T-cell (primary cell): ENCODE results near the gene SLC9A1. TPM values are rescaled to one million over a fixed set of nuclear protein-coding genes. Genes with fewer than 3 reads are reported as not detected.
A peak's percentile ranks its signal among the peaks of the same experiment; 100 is the strongest.

Source experiments
- ATAC-seq, 4 experiments: fragments of 200-7000 bp in 3 of 4; fragments of 150-1000 bp in 1 of 4; cut with Tn5 transposase; replicated peaks in 1 of 4; 1 replicate in 3 of 4; 2 replicates in 1 of 4; pipeline ENCODE4 v1.10.0; 2021; ENCODE audit warnings: moderate library complexity in 3 of 4, mild to moderate bottlenecking in 2 of 4, moderate number of reproducible peaks in 1 of 4
- CTCF ChIA-PET, 2 donors: fragments of 300-600 bp; sonication (Branson Sonifier 250); formaldehyde crosslinking; loops; one replicate each; lab custom pipeline; 2022; ENCODE audit warnings: antibody characterized with exemption in 2 of 2; lab: Charles Lee
- POLR2A ChIA-PET, 2 donors: fragments of 300-600 bp; sonication (Branson Sonifier 250); formaldehyde crosslinking; loops; one replicate each; lab custom pipeline; 2022; ENCODE audit warnings: antibody characterized with exemption in 2 of 2; lab: Charles Lee
- DNase-seq, 35 experiments: peaks; one replicate each; pipeline versions ENCODE4 v3.0.0 to v3.0.0-alpha.2; 2013 to 2023
- H3K27ac ChIP-seq: one replicate; pipeline ENCODE4 v1.5.1; 2013; ENCODE audit warnings: low read length
- H3K27me3 ChIP-seq, 2 experiments: replicated peaks in 1 of 2; 1 replicate in 1 of 2; 2 replicates in 1 of 2; pipeline versions ENCODE4 v1.6.1 to v1.7.0; 2013; ENCODE audit warnings: low read length in 1 of 2, mixed read lengths in 1 of 2; ENCODE audit not compliant: control insufficient read depth in 2 of 2, insufficient read depth in 2 of 2; ENCODE audit errors: extremely low read depth in 1 of 2
- H3K36me3 ChIP-seq, 2 donors: 1 replicate in 1 of 2; 2 replicates in 1 of 2; pipeline versions ENCODE4 v1.6.1 to v1.7.0; 2013; ENCODE audit warnings: low read length in 1 of 2; ENCODE audit not compliant: control insufficient read depth in 2 of 2, insufficient read depth in 1 of 2; ENCODE audit errors: extremely low read depth in 1 of 2
- H3K4me1 ChIP-seq, 2 experiments: 1 replicate in 1 of 2; 2 replicates in 1 of 2; pipeline versions ENCODE4 v1.6.1 to v1.7.0; 2013; ENCODE audit warnings: low read length in 2 of 2, mixed read lengths in 1 of 2; ENCODE audit not compliant: insufficient read depth in 2 of 2, control insufficient read depth in 1 of 2; ENCODE audit errors: extremely low read depth in 1 of 2
- H3K4me3 ChIP-seq, 2 donors: 1 replicate in 1 of 2; 2 replicates in 1 of 2; pipeline versions ENCODE4 v1.5.1 to v1.7.0; 2013; ENCODE audit warnings: mild to moderate bottlenecking in 2 of 2, low read length in 1 of 2, moderate library complexity in 1 of 2; ENCODE audit not compliant: control insufficient read depth in 1 of 2; ENCODE audit errors: extremely low read depth in 1 of 2
- H3K9me3 ChIP-seq: 2 replicates; pipeline ENCODE4 v1.7.0; 2013
- H3K27ac Mint-ChIP-seq, 2 donors: one replicate each; pipeline ENCODE4 v1.8.0; 2020 to 2021; ENCODE audit warnings: mild to moderate bottlenecking in 2 of 2, mixed read lengths in 2 of 2
- H3K27me3 Mint-ChIP-seq, 2 donors: one replicate each; pipeline ENCODE4 v1.8.0; 2021 to 2022; ENCODE audit warnings: mixed read lengths in 2 of 2
- H3K36me3 Mint-ChIP-seq: one replicate; pipeline ENCODE4 v1.8.0; 2021; ENCODE audit warnings: mixed read lengths
- H3K4me1 Mint-ChIP-seq, 3 donors: one replicate each; pipeline ENCODE4 v1.8.0; 2020 to 2022; ENCODE audit warnings: mixed read lengths in 3 of 3, mild to moderate bottlenecking in 1 of 3
- H3K4me3 Mint-ChIP-seq, 3 donors: one replicate each; pipeline ENCODE4 v1.8.0; 2020 to 2022; ENCODE audit warnings: mild to moderate bottlenecking in 3 of 3, mixed read lengths in 3 of 3, moderate library complexity in 3 of 3
- H3K9me3 Mint-ChIP-seq, 3 donors: one replicate each; pipeline ENCODE4 v1.8.0; 2020 to 2022; ENCODE audit warnings: mixed read lengths in 3 of 3
- WGBS: methylation state at CpG from one replicate; pipeline ENCODE4 v1.1.5; 2013; ENCODE audit warnings: missing lambda C conversion rate; ENCODE audit not compliant: insufficient coverage; 5-methylcytosine and 5-hydroxymethylcytosine counted together
- total RNA-seq, 35 experiments: library from RNA in 6 of 35; stranded (reverse) in 6 of 35; fragments of 120-200 nt in 1 of 35; gene quantifications; one replicate each; pipeline versions ENCODE4 v1.2.1 to v1.2.4 and lab custom pipeline; 2013 to 2026

SLC9A1 gene
- total RNA-seq, 5 donors from 2014 or later (not counting 1 experiment from before 2014, with no cell fraction given), result 14.6 to 24.4 (median 18.5) TPM

DNA sequence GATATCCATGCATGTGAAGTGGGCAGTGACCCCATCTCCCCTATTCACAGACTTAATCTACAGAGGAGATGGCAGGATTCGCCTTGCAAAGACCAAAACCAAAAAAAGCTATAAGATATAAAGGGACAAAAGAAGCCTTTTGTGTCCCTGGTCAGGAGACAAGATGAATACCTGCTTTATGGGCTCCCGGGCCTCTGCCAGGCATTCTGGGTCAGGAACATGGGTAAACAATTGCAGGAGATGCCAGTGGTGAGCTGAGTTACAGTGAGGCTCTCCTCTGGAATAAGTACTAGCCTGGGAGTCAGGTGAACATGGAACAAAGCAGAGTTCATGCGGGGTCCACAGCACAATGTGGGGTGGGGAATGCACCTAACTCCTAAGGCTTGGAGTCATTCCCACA is 4.7 kb downstream of the SLC9A1 start:
- Mint-ChIP-seq H3K36me3 (peaks cover 12% of the 10 kb centered on the region), H3K4me1 (peaks cover 67 to 74% (median 67%) of the 10 kb centered on the region in 3 donors), H3K4me3 (no peak overlapping the region), H3K27ac (peak overlapping the region; percentile 3 to 55), H3K27me3 (no peaks in the 10 kb centered on the region), H3K9me3 (no peaks in the 10 kb centered on the region)
- Histone ChIP-seq H3K4me1 (peaks cover 20 to 51% of the 10 kb centered on the region in 2 experiments), H3K27ac (no peak overlapping the region), H3K36me3 (no peaks in the 10 kb centered on the region), H3K9me3 (no peaks in the 10 kb centered on the region), H3K4me3 (no peak overlapping the region), H3K27me3 (no peaks in the 10 kb centered on the region)
- no peak for DNase-seq
- WGBS, result 100% methylated on average over 1 of the region's 3 CpGs
- CTCF ChIA-PET, result interaction anchor here (1.2 to 1.3 kb wide), 2 partner anchors 38 to 77 kb away, joined by 3 to 4 read pairs; no protein-coding TSS in a partner anchor
- no peak for ATAC-seq
- POLR2A ChIA-PET, result interaction anchor here in 1 of 2 donors (0.6 kb wide), 1 partner anchor 492 kb away, joined by 5 read pairs; no protein-coding TSS in a partner anchor

DNA sequence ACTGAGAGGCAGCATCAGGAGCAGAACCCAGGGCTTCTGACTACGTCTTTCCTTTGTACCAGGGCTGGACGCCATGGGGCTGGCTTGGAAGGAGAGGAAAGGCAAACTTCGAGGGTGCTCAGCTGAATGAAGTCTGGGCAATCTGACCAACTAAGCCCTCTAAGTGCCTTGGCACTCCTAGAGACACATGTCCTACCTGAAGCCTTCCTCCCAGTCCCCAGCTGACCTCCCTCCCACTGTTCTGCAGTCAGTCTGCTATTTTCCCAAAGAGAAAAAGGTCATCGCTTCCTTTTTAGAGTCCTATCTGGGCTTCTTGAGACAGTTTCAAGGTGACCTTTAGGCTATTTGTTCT is 5.2 kb downstream of the SLC9A1 start:
- ATAC-seq (no peak), DNase-seq (no peak)
- no peaks in the 10 kb centered on the region for H3K27me3 ChIP-seq
- no peak overlapping the region for H3K4me3 ChIP-seq
- Mint-ChIP-seq H3K9me3 (no peaks in the 10 kb centered on the region), H3K27me3 (no peaks in the 10 kb centered on the region), H3K27ac (peak overlapping the region in 1 of 2 donors; percentile 36), H3K36me3 (peaks cover 16% of the 10 kb centered on the region), H3K4me3 (no peak overlapping the region), H3K4me1 (peaks cover 64 to 74% (median 65%) of the 10 kb centered on the region in 3 donors)
- 100% methylated on average over 3 of the region's 4 CpGs for WGBS
- POLR2A ChIA-PET, result interaction anchor here in 1 of 2 donors (0.6 kb wide), 1 partner anchor 493 kb away, joined by 5 read pairs; no protein-coding TSS in a partner anchor
- no peaks in the 10 kb centered on the region for H3K36me3 ChIP-seq
- peaks cover 20 to 53% of the 10 kb centered on the region in 2 experiments for H3K4me1 ChIP-seq
- no peak overlapping the region for H3K27ac ChIP-seq
- CTCF ChIA-PET, result interaction anchor here in 1 of 2 donors (1.3 kb wide), 1 partner anchor 38 kb away, joined by 4 read pairs; no protein-coding TSS in a partner anchor
- no peaks in the 10 kb centered on the region for H3K9me3 ChIP-seq

DNA sequence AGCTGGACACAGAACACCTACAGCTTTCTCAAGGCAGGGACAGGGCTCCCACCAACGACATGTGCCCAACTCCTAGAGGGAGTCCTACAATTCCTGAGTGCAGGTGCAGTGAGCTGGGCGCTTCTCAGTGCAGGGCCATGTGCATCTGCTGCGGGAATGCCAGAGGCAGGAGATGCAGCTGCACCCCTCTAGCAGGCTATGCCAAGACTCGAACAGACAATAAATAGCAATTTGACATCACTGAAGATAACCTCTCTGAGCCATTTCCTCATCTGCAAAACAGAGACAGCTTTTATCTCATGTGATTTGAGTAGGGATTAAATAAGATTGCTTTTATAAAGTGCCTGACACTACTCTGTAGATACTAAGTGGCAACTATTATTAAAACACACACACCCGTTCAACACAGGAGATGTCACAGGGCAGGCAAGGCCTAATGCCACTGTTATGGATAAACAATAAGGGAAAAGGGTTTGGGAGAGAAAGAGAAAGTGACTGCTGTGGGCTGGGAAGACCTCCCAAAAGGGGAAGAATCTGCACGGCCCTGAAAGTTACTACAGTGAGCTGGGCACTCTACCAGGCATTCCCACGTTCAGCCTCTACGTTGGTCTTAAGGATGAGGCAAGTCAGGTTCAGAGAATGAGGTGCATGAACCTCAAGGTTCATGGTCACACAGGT is 5.7 kb downstream of the SLC9A1 start:
- peak overlapping the region in 1 of 3 donors; percentile 28 for H3K4me3 Mint-ChIP-seq
- peak overlapping the region; percentile 36 to 73 for H3K27ac Mint-ChIP-seq
- Histone ChIP-seq H3K4me1 (peaks cover 19 to 48% of the 10 kb centered on the region in 2 experiments), H3K27me3 (no peaks in the 10 kb centered on the region), H3K36me3 (no peaks in the 10 kb centered on the region), H3K27ac (no peak overlapping the region), H3K9me3 (no peaks in the 10 kb centered on the region), H3K4me3 (no peak overlapping the region)
- POLR2A ChIA-PET, result no interaction called here
- peaks cover 62 to 72% (median 64%) of the 10 kb centered on the region in 3 donors for H3K4me1 Mint-ChIP-seq
- DNase-seq, result no peak
- no peaks in the 10 kb centered on the region for H3K9me3 Mint-ChIP-seq
- CTCF ChIA-PET, result no interaction called here
- H3K27me3 Mint-ChIP-seq, result no peaks in the 10 kb centered on the region
- no peak for ATAC-seq
- WGBS, result 81% methylated on average over 6 of the region's 8 CpGs
- peaks cover 19% of the 10 kb centered on the region for H3K36me3 Mint-ChIP-seq

DNA sequence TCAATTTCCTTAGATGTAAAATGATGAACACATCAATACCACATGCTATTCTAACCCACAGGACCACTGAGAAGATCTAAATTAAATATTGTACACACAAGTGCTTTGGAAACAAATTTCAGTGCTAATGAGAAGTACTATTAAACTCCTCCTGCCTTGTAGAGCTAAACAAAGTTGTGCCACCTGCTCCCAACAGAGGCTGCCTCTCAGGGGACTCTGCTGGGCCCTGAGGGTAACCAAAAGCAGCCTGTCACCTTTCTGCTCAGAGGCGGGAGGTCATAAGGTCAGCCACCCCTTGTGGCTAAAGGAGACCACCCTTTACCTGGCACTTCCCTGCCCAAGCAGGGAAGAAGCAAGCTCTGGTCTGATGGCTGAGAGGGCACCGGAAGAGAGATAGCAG is 6.3 kb downstream of the SLC9A1 start:
- ChIA-PET CTCF (no interaction called here), POLR2A (interaction anchor here in 1 of 2 donors (1.0 kb wide), 1 partner anchor 624 kb away, joined by 4 read pairs; the partner anchor contains the start of gene STX12)
- Mint-ChIP-seq H3K27me3 (no peaks in the 10 kb centered on the region), H3K36me3 (peaks cover 19% of the 10 kb centered on the region), H3K4me3 (peak overlapping the region in 1 of 3 donors; percentile 28), H3K4me1 (peaks cover 60 to 72% (median 63%) of the 10 kb centered on the region in 3 donors), H3K9me3 (no peaks in the 10 kb centered on the region), H3K27ac (peak overlapping the region in 1 of 2 donors; percentile 73)
- Histone ChIP-seq H3K4me3 (no peak overlapping the region), H3K9me3 (no peaks in the 10 kb centered on the region), H3K36me3 (no peaks in the 10 kb centered on the region), H3K27ac (no peak overlapping the region), H3K27me3 (no peaks in the 10 kb centered on the region), H3K4me1 (peaks cover 17 to 42% of the 10 kb centered on the region in 2 experiments)
- DNase-seq (no peak), ATAC-seq (no peak)
- no CpG with 5 or more reads among the region's 2 CpGs for WGBS

DNA sequence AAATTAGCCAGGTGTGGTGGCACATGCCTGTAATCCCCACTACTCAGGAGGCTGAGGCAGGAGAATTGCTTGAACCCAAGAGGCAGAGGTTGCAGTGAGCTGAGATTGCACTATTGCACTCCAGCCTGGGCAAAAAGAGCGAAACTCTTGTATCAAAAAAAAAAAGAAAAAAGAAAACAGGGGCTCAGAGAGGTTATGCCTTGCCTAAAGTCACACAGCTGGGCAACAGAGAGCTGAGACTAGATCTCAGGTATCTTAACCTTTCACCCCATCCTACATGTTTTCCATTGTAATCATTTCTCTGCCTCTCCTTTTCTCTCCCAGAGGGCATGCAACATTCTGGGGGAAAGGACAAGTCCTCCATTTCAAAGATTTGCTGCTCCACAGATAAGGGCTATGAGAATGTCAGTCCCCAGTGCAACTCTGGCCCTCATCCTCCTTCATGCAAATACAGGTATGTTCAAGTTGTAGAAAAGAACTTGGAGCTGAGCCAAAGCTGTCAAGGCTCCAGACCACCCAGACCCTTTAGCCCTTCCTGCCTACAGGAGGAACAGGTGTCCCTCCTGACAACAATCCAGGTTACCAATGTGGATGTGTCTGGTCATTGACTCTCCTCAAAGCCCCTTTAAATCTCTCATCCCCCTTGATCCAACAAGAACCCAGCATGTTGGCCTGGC is 6.9 kb downstream of the SLC9A1 start:
- Mint-ChIP-seq H3K4me3 (no peak overlapping the region), H3K4me1 (peaks cover 60 to 72% (median 63%) of the 10 kb centered on the region in 3 donors), H3K36me3 (peaks cover 19% of the 10 kb centered on the region), H3K27me3 (no peaks in the 10 kb centered on the region), H3K27ac (peak overlapping the region in 1 of 2 donors; percentile 69), H3K9me3 (no peaks in the 10 kb centered on the region)
- Histone ChIP-seq H3K27ac (no peak overlapping the region), H3K4me1 (peaks cover 22 to 42% of the 10 kb centered on the region in 2 experiments), H3K4me3 (no peak overlapping the region), H3K9me3 (no peaks in the 10 kb centered on the region), H3K36me3 (no peaks in the 10 kb centered on the region), H3K27me3 (no peaks in the 10 kb centered on the region)
- ChIA-PET CTCF (no interaction called here), POLR2A (interaction anchor here in 1 of 2 donors (1.0 kb wide), 1 partner anchor 625 kb away, joined by 4 read pairs; the partner anchor contains the start of gene STX12)
- WGBS, result 100% methylated on average over 1 of the region's 1 CpG
- DNase-seq (no peak), ATAC-seq (no peak)

DNA sequence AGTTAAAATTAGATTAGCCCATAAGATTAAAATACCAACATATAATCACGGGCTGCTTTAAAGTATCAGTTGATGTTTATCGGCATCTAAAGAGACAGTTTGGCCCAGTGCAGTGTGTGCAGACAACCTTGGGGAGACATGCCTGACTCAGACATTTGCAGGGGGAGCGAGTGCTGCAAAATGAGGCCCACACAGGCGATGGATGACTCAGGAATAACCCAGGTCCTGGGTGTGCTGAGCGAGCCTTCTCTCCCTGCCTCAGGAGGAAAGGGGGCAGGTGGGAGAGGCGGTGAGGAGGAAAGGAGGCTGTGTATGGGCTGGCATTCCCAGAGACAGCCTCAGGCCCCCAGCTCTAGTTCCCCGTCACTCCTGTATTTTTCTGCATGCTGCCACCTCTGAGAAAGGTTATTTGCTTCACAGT is 9.0 kb downstream of the SLC9A1 start:
- WGBS, result 93% methylated on average over 5 of the region's 7 CpGs
- peaks cover 59 to 72% (median 62%) of the 10 kb centered on the region in 3 donors for H3K4me1 Mint-ChIP-seq
- Histone ChIP-seq H3K27ac (no peak overlapping the region), H3K27me3 (no peaks in the 10 kb centered on the region), H3K4me3 (no peak overlapping the region), H3K36me3 (no peaks in the 10 kb centered on the region), H3K9me3 (no peaks in the 10 kb centered on the region), H3K4me1 (peaks cover 28 to 48% of the 10 kb centered on the region in 2 experiments)
- CTCF ChIA-PET, result interaction anchor here in 1 of 2 donors (0.6 to 0.9 kb wide), 3 partner anchors 11 to 155 kb away, joined by 3 to 9 read pairs (median 3); no protein-coding TSS in a partner anchor
- DNase-seq, result no peak
- ATAC-seq, result no peak
- H3K36me3 Mint-ChIP-seq, result peaks cover 19% of the 10 kb centered on the region
- no peaks in the 10 kb centered on the region for H3K27me3 Mint-ChIP-seq
- H3K9me3 Mint-ChIP-seq, result no peaks in the 10 kb centered on the region
- no peak overlapping the region for H3K4me3 Mint-ChIP-seq
- H3K27ac Mint-ChIP-seq, result peak overlapping the region in 1 of 2 donors; percentile 5
- POLR2A ChIA-PET, result no interaction called here
